Parathyroid adenoma (tissue), 2 donors: ENCODE measurements around the gene COL4A1.

Source experiments
- H2AFZ ChIP-seq: fragments of 300-600 bp; sonication (generic); one replicate; pipeline ENCODE4 v1.7.0; 2017; ENCODE audit warnings: antibody characterized with exemption, mild to moderate bottlenecking
- H3K27ac ChIP-seq: fragments of 300-600 bp; sonication (generic); one replicate; pipeline ENCODE4 v1.7.0; 2017
- H3K27me3 ChIP-seq: fragments of 300-600 bp; sonication (generic); one replicate; pipeline ENCODE4 v1.7.0; 2017; ENCODE audit warnings: low read length; ENCODE audit not compliant: control insufficient read depth, insufficient read depth
- H3K36me3 ChIP-seq: fragments of 300-600 bp; sonication (generic); one replicate; pipeline ENCODE4 v1.7.0; 2017; ENCODE audit warnings: low read length; ENCODE audit not compliant: control insufficient read depth, insufficient read depth
- H3K4me1 ChIP-seq: fragments of 300-600 bp; sonication (generic); one replicate; pipeline ENCODE4 v1.7.0; 2017; ENCODE audit warnings: control low read depth
- H3K4me2 ChIP-seq: fragments of 300-600 bp; sonication (generic); one replicate; pipeline ENCODE4 v1.7.0; 2017; ENCODE audit warnings: low read length
- H3K4me3 ChIP-seq: fragments of 300-600 bp; sonication (generic); one replicate; pipeline ENCODE4 v1.7.0; 2017; ENCODE audit warnings: low read depth, low read length
- H3K79me2 ChIP-seq: fragments of 300-600 bp; sonication (generic); one replicate; pipeline ENCODE4 v1.7.0; 2017; ENCODE audit warnings: control low read depth
- H3K9ac ChIP-seq: fragments of 300-600 bp; sonication (generic); one replicate; pipeline ENCODE4 v1.7.0; 2017; ENCODE audit warnings: mild to moderate bottlenecking
- H3K9me3 ChIP-seq: fragments of 300-600 bp; sonication (generic); one replicate; pipeline ENCODE4 v1.7.0; 2017; ENCODE audit warnings: low read length; ENCODE audit not compliant: control insufficient read depth
- TF ChIP-seq, protein P1 (sequence below): fragments of 300-600 bp; sonication (generic); IDR thresholded peaks from one replicate; pipeline ENCODE4 v1.7.0; 2017; ENCODE audit warnings: antibody characterized with exemption, mild to moderate bottlenecking
- donor health status: primary hyperparathyroidism.

The COL4A1 gene

DNA sequence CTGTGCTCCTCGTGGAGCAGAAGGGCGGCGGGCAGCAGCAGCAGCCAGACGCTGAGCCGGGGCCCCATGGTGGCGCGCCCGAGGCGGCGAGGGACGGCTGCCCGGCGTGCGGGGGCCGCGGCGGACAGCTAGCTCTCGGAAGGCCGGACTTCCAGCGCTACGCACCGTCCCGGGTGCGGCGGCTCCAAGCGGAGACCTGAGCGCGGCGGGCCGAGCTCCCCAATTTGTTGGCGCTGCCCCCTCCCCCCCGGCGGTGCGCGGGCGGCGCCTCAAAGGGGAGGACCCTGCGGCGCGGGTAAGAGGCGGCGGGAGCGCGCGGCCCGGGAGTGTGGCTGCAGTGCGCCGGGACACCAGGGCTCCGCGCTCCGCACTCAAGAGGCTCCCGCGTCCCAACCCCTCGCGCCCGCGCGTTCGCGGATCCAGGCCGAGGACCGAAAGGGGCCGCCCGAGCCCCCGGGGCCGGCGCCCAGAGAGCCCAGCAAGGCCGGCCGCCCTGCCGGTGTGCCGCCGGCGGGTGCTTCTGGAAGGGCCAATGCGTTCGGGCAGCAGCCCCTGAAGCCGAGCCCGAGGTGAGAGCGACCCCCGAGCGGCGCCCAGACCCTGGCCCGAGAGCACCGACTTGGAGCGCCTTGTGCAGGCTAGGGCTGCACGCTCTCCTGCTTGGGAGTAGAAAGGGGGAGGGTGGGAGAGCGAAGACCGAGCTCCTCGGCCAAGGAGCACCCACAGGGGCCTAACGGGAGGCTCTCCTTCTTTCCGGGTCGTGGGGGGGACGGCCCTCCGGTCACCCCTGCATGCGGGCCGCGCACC lies at the start of gene COL4A1, which contains the start of gene COL4A2:
TSS of gene COL4A1 (minus strand) at position 198 of the 807 bp plus-strand sequence. CDS start at position 68, 130 bp downstream.
TSS of gene COL4A2 (plus strand) at position 325 of the 807 bp plus-strand sequence. CDS start 620 bp downstream, outside the sequence.
- Histone ChIP-seq H3K4me1 (no peaks in the 10 kb centered on the region), H3K9ac (no peak within 1 kb of the TSS), H3K27me3 (peaks cover 2% of the 10 kb centered on the region)

DNA sequence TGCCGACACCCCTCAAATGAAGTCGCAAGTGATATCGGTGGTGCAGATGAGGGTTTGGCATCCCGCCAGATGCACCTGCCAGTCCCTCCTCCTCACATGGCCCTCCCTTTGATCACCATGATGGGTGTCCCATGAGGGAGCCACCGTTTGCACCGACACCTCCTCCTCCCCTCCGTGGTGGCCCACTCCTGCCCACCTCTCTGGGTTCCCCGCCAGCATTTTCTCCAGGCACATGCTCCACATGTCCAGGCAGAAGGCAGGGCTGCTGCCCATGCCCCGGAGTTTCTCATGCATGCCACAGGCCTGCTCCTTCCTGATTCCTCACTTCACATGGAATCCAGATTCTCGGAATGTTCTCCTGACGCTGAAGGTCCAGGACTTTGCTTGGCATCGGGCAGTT lies 49.4 kb upstream of the COL4A1 start:
- TF ChIP-seq, protein P1, sequence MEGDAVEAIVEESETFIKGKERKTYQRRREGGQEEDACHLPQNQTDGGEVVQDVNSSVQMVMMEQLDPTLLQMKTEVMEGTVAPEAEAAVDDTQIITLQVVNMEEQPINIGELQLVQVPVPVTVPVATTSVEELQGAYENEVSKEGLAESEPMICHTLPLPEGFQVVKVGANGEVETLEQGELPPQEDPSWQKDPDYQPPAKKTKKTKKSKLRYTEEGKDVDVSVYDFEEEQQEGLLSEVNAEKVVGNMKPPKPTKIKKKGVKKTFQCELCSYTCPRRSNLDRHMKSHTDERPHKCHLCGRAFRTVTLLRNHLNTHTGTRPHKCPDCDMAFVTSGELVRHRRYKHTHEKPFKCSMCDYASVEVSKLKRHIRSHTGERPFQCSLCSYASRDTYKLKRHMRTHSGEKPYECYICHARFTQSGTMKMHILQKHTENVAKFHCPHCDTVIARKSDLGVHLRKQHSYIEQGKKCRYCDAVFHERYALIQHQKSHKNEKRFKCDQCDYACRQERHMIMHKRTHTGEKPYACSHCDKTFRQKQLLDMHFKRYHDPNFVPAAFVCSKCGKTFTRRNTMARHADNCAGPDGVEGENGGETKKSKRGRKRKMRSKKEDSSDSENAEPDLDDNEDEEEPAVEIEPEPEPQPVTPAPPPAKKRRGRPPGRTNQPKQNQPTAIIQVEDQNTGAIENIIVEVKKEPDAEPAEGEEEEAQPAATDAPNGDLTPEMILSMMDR = no peak
- no peaks in the 10 kb centered on the region for H3K36me3 ChIP-seq
- H3K27me3 ChIP-seq = no peaks in the 10 kb centered on the region
- no peak overlapping the region for H3K27ac ChIP-seq
- no peak overlapping the region for H3K4me2 ChIP-seq
- H3K4me1 ChIP-seq = no peaks in the 10 kb centered on the region
- no peaks in the 10 kb centered on the region for H3K79me2 ChIP-seq
- no peak overlapping the region for H2AFZ ChIP-seq
- H3K4me3 ChIP-seq = no peak overlapping the region
- no peak overlapping the region for H3K9ac ChIP-seq
- no peaks in the 10 kb centered on the region for H3K9me3 ChIP-seq

More for the DNA sequence above, at the start of gene COL4A1, which contains the start of gene COL4A2:
- Histone ChIP-seq H3K27ac (peak within 1 kb of the TSS; percentile 60), H3K36me3 (no peaks in the 10 kb centered on the region), H3K9me3 (no peaks in the 10 kb centered on the region), H3K4me3 (peak within 1 kb of the TSS; percentile 49), H2AFZ (peak within 1 kb of the TSS; percentile 38), H3K79me2 (no peaks in the 10 kb centered on the region), H3K4me2 (peak within 1 kb of the TSS; percentile 80)
- TF ChIP-seq, protein P1 = no peak

DNA sequence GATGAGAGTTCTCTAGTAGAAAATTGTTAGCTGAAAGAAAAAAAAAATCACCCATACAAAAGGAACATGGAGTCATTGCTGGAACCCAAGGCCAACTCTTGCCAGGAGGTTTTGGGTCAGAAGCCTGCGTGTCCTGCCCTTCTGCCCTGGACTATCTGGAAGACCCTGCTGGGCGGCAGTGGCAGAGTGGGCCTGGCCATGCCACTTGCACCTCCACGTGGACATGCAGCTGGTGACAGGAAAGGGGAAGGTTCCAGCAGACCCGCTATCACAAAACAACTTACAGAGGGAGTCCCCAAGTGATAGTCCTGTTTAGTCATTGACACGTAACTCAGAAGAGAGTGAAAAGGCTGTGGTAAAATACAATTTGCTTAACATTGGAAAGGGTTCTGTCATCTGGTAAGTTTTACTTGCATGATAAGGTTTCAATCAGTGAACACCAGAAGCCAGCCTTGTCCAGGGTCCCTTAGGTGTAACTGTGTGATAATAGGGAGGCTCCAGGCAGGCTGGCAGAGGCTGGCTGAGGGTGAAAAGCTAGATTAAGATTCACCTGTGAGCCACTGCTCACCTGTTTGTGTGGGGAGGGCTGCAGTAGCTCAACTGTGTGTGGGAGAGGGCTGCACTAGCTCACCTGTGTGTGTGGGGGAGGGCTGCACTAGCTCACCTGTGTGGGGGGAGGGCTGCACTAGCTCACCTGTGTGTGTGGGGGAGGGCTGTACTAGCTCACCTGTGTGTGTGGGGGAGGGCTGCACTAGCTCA lies 47.9 kb upstream of the COL4A1 start:
- Histone ChIP-seq H3K27me3 (no peaks in the 10 kb centered on the region), H2AFZ (no peak overlapping the region), H3K79me2 (no peaks in the 10 kb centered on the region), H3K9ac (no peak overlapping the region), H3K27ac (no peak overlapping the region), H3K9me3 (no peaks in the 10 kb centered on the region), H3K36me3 (no peaks in the 10 kb centered on the region), H3K4me1 (no peaks in the 10 kb centered on the region), H3K4me2 (no peak overlapping the region), H3K4me3 (no peak overlapping the region)
- TF ChIP-seq, protein P1 = no peak

DNA sequence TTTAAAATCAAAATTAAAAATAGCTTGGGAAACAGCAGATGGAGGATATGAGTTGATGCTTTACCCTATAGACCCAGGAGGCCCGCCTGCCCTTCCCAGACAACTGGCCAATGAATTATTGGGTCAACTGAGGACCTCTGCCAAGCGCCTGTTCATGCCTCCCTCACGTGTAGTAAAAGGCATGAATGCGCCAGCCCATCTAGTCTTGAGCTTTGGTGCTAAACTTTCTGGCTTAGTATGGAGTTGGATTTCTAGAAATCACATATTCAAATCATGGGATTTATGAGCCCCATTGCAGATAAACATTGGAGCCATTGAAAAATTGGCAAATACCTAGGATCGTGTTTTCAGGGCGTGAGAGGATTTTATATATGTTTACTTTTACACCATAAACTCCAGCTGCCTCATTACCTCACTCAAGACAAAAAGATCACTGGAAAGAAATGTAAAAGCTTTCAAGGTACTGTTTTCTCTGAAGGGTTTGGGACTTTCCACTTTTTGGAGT lies 47.2 kb upstream of the COL4A1 start:
- Histone ChIP-seq H3K9ac (no peak overlapping the region), H3K4me3 (no peak overlapping the region), H3K4me2 (no peak overlapping the region), H3K27me3 (no peaks in the 10 kb centered on the region), H3K79me2 (no peaks in the 10 kb centered on the region), H3K9me3 (no peaks in the 10 kb centered on the region), H3K27ac (no peak overlapping the region), H3K4me1 (no peaks in the 10 kb centered on the region), H2AFZ (no peak overlapping the region), H3K36me3 (no peaks in the 10 kb centered on the region)
- TF ChIP-seq, protein P1 = no peak
